Stimulated activated CD4-positive, alpha-beta T cell treated with anti-CD3 and anti-CD28 coated beads, Interleukin-4, amount 100 ng/mL, for 24 hours (primary cell): ENCODE data around the gene TEX35.
"Not testable (repeated sequence)": the region's sequence is repeated elsewhere in the genome, so short reads cannot be mapped to it uniquely, and the experiment has no call there.

Source experiments
- DNase-seq: peaks from one replicate; pipeline ENCODE4 v3.0.0-alpha.2; 2020

The TEX35 gene

GRCh38 chr1:178495158-178495557, 17.8 kb upstream of the TEX35 start:
- DNase-seq: no peak

GRCh38 chr1:178495741-178496409, 17.0 kb upstream of the TEX35 start:
- no peak for DNase-seq

GRCh38 chr1:178496410-178497135, 16.3 kb upstream of the TEX35 start, which contains the start of gene CLEC20A:
CLEC20A (minus strand) TSS chr1:178496964; CDS start chr1:178496939, 25 bp downstream.
- no peak for DNase-seq

GRCh38 chr1:178497903-178498478, 14.9 kb upstream of the TEX35 start:
- DNase-seq: no peak

- no peak for DNase-seq
These were observed 13.8 kb upstream of the TEX35 start for GRCh38 chr1:178498896-178499675.

- DNase-seq: no peak
These were observed 12.7 kb upstream of the TEX35 start for GRCh38 chr1:178500091-178500770.

GRCh38 chr1:178500936-178501554, 11.9 kb upstream of the TEX35 start:
- DNase-seq: no peak

- DNase-seq: peak; percentile 44
These were observed 11.1 kb upstream of the TEX35 start for GRCh38 chr1:178501705-178502329.

GRCh38 chr1:178502330-178502714, 10.6 kb upstream of the TEX35 start:
- no peak for DNase-seq

GRCh38 chr1:178502856-178503255, 10.1 kb upstream of the TEX35 start:
- DNase-seq: no peak

GRCh38 chr1:178503316-178503715, 9.6 kb upstream of the TEX35 start:
- not testable (repeated sequence) for DNase-seq

- no peak for DNase-seq
These were observed 9.1 kb upstream of the TEX35 start for GRCh38 chr1:178503849-178504248.

GRCh38 chr1:178504286-178504685, 8.6 kb upstream of the TEX35 start:
- DNase-seq: no peak

- no peak for DNase-seq
These were observed 6.7 kb upstream of the TEX35 start for GRCh38 chr1:178506177-178506576.

- no peak for DNase-seq
These were observed 6.2 kb upstream of the TEX35 start for GRCh38 chr1:178506669-178507068.

- DNase-seq: no peak
These were observed 3.4 kb upstream of the TEX35 start for GRCh38 chr1:178509414-178510007.

- no peak for DNase-seq
These were observed 2.8 kb upstream of the TEX35 start for GRCh38 chr1:178510155-178510554.

- no peak for DNase-seq
These were observed 522 bp downstream of the TEX35 start for GRCh38 chr1:178513278-178513983.

GRCh38 chr1:178516110-178516509, 3.2 kb downstream of the TEX35 start:
- no peak for DNase-seq

GRCh38 chr1:178518894-178519293, 6.0 kb downstream of the TEX35 start:
- DNase-seq: no peak

- no peak for DNase-seq
These were observed 7.9 kb downstream of the TEX35 start for GRCh38 chr1:178520803-178521202.
